ENCODE results near the gene SIGLEC9.
A peak's percentile ranks its signal among the peaks of the same experiment; 100 is the strongest.

SIGLEC9 gene

DNA sequence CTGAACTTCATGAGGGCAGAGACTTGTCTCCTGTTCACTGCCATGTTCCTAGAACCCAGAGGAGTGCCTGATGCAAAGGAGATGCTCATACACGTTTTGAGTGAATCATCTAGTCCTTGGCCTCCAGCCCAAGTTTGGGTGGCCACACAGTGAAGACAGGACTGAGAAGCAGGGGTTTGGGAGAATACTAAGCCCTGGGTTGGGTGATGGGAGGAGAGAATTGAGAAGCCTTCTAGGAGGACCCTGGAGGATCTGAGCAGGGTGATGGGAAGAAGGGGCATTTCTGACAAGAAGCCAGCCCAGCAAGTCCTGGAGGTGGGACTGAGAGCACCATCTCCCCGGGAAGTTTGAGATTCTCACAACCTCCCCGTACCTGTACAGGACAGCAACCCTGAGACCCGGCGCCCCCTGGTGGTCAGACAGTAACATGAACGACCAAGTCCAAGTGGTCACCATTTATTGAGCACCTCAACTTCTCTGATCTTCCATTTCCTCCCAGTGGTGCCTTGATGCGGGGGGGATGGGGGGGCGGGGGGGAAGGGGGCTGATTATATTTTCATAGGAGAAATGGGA is 27.5 kb upstream of the SIGLEC9 start:
- peak; percentile 62 for DNase-seq

DNA sequence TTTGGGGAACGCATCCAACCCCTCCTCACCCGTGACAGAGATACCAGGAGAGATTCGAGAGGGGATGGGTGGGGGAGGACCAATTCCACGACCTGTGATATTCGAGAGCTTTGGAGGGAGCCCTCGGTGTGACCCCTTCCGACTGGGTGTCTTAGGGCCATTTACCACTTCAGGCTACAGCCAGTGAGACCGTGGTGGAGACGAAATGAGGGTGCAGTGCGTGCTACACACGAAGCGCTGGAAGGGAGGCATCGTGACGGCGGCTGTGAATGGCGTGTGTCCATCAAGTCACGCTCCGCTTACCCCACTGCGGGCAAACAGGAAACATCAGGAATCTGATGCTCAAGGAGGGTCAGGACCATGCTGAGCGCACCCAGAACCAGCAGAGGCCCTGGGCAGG is 26.9 kb upstream of the SIGLEC9 start:
- no peak for DNase-seq

DNA sequence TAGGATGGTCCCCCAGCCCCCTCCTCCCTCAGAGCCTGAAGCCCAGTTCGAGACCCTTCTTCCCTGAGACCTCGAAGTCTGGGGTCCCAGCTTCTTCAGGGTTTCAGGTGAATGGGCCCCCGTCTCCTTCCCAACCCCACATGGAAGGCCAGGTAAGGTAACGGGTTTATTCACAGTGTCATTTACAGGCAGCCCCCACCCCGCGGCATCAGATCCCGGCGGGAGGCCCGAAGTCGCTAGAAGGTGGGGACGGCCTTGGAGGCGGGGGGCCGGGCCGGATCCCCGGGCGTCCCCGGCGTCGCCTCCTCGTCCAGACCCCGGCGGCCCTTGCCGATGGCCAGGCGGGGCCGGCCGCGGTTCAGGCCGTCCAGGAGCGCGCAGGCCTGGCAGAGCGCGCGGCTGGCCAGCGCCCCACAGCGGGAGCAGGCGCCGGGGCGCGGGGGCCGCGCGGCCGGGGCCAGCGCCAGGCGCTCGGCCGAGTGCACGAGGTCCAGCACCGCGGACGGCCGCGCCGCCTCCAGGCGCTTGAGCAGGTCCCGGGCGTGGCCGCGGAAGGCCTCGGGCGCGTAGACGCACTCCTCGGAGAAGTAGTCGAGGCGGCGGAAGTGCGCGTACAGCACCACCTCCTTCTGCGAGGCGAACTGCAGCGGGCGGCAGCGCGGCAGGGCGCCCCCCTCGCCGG is 26.2 kb upstream of the SIGLEC9 start:
- peak; percentile 17 for DNase-seq

DNA sequence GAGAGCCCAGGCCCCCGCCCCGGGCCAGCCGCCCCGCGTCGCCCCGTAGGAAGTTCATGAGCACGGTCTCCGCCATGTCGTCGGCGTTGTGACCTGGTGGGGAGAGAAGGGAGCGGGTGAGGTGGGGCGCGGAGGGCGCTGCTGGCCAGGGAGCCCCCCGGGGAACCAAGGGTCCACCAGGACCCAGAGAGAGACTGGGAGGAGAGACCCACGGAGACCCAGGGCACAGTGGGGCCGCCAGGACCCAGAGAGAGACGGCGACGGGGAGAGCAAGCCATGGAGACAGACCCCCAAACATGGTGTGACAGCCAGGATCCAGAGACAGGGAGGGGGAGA is 25.7 kb upstream of the SIGLEC9 start:
- DNase-seq, result no peak

DNA sequence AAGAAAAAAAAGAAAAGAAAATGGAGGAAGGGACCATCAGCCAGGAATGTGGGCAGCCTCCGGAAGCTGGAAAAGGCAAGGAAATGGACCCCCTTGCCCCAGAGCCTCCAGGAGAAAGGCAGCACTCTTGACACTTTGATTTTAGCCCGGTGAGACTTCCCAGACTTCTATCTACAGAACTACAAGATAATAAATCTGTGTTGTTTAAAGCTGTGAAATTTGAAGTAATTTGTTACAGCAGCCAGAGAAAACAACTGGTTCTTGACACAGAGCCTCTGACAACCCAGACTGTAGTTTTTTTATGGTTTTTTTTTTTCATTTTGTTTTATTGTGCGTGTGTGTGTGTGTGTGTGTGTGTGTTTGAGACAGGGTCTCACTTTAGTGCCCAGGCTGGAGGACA is 24.1 kb upstream of the SIGLEC9 start:
- no peak for DNase-seq

DNA sequence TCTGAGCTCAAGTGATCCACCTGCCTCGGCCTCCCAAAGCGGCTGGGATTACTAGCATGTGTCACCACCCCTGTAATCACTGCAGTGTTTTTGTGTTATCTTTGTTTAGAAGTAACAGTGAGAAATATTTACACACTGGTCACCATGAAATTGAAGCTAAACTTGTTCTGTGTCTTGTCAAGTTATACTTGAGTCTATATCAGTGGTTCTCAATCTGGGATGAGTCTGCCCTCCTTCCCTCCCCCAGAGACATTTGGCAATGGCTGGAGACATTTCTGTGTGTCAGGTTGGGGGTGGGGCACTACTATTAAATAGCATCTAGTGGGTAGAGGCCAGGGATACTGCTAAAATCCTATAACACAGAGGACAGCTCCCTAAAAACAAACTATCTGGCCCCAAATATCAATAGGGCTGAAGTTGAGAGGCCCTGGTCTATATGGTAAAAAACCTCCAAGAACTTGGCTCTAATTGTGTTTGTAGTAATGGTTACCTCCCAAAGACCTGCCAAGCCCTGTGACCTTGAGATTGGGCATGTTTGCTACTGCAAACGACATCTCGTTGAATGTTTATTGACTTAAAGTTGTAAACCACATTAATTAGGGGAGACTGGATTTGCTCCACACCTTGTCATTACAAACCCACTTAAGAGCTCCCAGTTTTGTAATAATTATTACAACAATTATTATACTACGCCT is 23.4 kb upstream of the SIGLEC9 start:
- no peak for DNase-seq

DNA sequence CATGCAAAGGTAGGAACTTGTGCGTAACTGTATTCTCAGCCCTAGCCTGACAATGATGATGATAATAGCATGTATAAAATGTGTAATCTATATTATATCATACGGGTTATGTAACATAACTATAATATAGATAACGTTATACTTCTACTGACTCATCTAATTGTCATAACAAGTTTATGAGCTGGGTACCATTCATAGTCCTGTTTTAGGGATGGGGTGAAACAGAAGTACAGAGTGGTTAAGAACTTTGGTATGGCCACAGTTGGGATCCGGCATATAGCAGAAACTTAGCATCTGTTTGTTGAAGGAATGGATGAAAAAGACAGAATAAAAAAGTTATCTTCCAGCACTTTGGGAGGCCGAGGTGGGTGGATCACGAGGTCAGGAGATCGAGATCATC is 21.7 kb upstream of the SIGLEC9 start:
- no peak for DNase-seq

DNA sequence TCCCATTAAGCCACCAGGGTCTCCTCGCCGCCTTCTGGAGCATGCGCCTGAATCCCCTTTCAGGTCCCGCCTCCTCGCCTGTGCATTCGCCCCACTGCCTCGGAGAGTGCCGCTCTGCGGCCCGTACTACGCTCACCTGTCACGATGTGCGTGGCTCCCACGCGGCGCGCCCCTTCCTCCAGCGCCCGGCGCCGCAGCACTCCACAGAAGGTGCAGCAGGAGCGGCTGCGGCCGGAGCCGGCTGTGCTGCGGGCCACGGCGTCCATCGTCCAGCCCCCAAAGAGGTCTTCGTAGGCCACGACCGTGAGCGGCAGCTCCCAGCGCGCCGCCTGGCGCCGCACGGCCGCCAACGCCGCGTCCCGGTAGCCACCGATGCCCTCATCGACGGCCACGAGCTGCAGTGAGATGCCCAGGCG is 20.8 kb upstream of the SIGLEC9 start:
- no peak for DNase-seq

DNA sequence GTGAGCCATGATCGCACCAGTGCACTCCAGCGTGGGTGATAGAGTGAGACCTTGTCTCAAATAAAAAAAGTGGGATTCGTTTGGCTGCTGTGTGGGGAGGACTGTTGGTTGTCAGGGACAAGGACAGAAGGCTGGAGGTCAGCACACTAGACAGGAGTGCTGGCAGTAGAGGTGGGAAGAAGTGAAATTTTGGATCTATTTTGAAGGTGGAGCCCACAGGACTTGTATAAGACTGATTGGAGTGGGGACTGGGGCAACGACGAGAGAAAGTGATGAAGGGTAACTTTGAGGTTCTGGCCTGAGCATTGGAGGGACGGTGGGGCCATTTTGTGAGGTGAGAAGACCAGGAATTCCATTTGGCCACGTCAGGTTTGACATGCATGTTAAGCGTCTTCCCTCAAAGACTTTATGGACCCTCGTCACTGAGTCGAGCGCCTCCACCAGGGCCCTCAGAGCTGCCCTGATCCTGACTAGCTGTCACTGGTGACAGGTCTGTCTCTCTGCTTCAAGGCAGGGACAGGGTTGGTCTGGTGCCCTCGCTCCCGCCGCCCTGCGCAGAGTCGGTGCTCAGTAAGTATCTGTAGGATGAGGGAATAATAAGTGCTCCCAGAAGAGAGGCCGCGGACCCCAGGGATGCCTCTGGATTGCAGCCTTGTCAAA is 17.2 kb upstream of the SIGLEC9 start:
- DNase-seq, result peak; percentile 34

DNA sequence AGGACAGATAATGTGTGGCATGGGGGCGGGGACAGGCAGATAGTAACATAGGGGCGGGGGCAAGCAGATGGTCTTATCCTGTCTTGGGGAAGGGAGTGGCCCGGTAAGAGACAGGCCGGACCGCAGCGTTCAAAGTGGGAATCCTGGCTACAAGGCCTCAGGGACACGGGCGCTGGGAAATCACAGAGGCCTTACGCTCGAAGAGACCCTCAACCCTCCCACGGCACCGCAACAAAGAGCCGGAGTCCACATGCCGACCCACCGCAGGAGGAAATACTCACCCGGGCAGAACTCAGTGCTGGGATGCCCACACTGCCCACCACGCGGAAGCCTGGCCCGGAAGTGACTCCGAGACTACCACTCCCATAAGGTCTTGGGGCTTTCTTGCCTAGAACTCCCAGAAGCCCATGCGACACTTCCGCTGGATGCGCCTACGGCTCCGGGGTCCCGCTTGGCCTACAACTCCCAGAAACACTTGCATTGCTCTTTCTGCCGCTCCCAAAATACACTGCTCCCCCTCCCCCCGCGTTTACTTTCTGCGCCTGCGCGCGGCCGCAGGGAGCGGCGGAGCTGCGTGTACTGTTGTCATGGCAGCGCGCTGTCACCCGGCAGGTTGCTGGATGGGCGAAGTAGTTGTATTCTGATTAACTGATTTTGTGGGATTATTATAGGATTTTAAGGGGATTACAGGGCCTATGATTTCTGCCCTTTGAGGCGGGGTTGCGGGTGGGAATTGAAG is 16.5 kb upstream of the SIGLEC9 start, which contains the start of gene CTU1:
CTU1 (minus strand) TSS at position 344 of the 739 bp plus-strand sequence. CDS start 3,840 bp downstream, outside the sequence.
- peak; percentile 99 for DNase-seq

DNA sequence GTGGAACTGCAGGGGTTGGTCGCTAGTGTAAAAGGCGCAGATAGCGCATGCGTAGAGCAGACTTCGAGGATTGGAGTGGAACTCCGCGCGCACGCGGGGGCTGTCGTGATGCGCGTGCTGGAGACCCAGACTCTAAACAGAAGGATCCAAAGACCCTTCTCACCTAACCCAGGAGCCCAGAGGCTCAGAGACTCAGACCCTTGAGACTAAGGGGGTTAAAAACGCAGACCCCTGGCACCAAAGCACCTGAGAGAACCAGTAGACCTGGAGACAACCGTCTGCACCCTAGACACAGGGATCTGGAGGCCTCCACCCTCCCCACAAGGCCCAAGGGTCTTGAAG is 15.9 kb upstream of the SIGLEC9 start:
- DNase-seq, result no peak

DNA sequence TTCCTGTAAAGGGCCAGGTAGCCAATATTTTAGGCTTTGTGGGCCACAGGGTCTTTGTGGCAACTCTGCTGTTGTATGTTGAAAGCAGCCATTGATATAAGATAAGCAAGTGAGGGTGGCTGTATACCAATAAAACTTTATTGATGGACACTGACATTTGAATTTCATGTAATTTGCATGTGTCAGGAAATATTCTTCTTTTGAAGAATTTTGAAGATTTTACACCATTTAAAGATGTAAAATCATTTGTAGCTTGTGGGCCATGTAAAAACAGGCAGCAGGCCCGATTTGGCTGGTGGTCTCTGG is 14.1 kb upstream of the SIGLEC9 start:
- DNase-seq, result no peak

DNA sequence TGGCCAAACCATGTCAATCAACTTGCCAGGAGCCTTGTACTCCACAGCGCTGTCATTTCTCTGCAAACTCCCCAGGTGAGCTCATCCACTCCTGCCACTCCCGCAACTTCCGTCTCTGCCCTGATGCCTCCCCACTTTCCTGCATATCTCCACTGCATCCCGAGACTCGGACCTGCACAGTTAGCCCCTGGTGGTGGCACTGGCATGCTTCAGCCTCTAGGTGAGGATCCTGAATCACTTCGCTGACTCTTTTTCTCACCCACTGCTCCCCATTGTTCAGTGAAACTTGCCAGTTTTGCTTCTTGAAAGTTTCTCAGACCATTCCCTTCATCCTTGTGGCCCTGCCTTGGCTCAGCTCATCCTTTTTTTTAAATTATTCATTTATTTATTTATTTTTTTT is 13.1 kb upstream of the SIGLEC9 start:
- DNase-seq, result no peak

DNA sequence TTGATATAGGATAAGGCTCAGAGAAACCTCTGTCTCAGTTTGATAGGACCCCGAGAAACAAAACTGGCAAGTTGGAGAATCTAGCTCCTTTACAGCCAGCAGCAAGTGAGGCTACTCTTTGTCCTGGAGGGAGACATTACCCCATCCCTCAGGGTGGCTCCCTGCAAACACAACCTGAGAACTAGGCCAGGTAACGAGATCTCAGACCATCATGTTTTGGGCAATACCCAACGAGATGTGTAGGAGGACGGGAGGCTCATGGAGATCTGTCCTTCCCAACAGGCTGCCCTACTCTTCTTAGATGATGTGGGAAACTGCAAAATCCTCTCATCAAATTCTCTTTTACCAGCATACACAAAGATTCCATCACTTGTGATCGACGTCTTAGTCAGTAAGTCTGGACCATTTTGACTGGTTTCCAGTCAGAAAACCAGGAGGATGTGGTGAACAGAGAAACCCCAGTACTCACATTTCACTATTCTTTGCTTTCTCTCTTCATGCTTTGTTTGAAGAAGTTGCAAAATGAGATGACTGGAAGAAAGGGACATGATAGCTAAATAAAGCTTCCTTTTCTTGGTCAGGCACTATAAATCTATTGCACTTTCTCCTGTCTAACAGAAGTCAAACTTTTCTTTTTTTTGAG is 10.5 kb upstream of the SIGLEC9 start:
- DNase-seq, result no peak

DNA sequence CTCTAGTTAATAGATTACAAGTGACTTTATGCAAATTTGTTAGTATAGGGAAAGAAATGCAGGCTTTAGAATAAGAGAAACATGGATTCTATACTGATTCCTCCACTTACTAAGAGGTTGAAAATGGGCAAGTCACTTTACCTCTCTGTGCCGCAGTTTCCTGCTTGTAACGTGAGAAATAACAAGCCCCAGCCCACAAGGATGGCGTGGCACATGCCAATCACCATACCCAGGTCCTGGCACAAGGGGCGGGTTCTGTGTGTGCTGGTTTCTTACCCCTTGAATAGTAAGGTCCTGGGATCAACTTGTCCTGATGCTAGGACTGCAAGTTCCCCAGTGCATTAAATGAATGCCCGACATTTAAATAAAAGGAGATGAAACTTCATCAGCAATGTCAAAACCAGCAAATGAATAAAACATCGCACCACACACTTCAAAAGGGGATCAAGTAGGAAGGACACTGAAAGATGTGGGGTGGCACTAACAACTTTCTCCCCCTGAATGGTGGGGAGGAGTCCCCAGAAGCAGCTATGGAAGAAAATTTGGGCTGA is 7.9 kb upstream of the SIGLEC9 start:
- DNase-seq, result no peak

DNA sequence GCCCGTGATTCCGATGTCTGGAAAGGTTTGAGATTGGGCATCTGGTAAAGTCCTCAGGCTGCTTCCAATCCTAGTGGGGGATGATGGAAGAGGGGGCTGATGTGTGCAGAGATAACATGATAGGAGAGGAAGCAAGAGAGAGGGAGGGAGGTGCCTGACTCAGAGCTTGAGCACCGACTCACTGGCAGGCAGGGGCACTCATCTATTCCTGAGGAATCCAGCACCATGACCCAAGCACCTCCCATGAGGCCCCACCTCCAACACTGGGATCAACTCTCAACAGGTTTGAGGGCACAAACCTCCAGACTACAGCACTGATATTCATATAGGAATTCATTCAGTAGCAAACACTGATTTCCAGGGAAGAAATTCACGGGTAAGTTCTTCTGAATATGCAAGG is 5.6 kb upstream of the SIGLEC9 start:
- no peak for DNase-seq

DNA sequence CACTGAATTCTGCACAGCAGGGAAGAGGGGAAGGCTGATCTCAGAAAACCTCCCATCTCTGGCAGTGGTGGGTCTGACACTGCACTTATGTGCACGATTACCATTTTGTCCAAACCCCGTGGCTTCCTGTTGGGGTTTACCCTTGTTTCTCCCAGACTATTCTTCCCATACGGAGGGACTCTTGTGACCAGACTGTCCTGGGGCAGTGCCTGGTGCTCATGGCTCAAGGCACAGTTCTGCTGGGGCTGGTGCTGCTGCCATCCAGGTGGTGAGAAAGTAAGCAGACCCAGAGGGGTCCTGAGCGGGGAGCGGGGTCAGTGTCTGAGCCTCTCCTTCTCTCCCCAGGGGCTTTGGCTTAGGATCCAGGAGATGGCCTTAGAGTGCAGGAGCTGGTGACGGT is 5.1 kb upstream of the SIGLEC9 start:
- no peak for DNase-seq

DNA sequence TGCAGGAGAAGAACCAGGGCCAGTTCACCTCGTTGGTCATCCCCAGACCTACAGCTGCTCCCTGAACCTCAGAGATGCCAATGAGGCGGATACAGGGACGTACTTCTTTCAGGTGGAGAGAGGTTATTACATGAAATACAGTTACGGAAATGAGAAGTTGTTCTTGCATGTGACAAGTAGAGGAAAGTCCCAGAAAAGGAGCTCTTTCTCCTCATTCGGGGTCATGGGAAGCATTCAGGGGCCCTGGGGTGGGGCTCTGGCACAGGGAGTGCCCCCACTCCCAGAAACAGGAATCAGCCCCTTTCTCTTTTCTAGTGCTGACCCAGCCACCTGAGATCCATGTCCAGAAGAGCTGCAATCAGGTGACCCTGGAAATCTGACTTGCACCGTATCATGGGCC is 4.5 kb upstream of the SIGLEC9 start:
- no peak for DNase-seq

DNA sequence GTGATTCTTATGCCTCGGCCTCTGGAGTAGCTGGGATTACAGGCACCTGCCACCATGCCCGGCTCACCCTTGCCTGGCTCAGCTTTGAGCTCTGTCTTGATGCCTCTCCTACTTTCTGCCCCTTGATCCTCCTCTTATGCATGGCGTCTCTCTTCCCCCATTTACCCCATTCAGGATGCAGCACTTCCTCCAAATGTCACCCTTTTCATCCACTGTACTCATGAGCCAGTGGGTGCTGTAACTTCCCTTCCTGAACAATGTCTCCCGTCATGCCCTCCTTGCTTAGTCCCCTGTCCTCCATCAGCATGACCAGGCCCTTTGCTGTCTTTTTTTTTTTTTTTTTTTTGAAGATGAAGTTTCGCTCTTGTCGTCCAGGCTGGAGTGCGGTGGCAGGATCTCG is 3.4 kb upstream of the SIGLEC9 start:
- no peak for DNase-seq

DNA sequence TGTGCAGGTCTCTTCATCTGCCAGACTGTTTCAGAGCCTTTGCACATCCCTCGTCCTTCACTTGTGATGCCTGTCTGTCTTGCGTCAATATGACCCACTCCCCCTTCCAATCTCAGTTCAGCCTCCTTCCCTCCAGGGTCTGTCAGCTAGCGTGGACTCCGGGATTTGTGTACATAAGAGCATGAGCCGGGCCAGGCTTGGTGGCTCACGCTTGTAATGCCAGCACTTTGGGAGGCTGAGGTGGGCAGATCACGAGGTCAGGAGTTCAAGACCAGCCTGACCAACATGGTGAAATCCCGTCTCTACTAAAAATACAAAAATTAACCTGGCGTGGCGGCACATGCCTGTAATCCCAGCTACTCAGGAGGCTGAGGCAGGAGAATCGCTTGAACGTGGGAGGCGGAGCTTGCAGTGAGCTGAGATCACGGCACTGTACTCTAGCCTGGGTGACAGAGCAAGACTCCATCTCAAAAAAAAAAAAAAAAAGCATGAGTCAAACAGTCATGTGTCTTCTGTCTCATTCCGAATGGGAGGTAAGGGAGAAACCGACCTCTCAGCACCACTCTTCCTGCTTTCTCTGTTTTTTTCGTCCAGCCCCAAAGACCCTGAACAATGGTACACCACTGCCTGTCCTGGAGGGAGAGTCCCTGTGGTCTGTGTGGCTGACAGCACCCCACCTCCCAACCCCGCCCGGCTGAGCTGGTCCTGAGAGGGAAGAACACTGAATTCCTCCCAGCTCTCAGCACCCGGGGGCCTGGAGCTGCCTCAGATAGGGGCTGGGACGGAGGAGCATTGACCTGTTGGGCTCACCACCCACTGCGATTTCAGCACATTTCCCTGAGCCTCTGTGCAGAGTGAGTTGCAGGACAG is 2.4 kb upstream of the SIGLEC9 start:
- DNase-seq, result no peak

DNA sequence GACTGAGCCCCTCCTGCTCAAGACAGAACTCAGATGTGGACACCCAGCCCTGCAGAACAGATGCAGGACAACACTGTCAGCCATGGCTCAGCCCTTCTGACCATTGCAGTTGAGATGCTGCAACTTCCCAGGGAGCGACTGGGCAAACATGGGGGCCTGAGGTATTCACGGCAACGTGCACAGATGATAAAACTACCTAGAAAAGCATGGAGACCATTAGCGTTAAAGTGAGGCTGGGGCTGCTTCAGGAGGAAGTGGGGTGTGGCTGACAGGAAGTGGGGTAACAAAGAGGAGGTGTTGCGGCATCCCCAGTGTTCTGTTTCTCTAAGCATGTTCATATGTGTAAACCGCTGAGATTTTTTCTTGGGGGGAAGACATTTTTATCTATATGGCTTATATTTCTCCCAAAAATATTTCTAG is 1.3 kb upstream of the SIGLEC9 start:
- no peak for DNase-seq
